GM18502 (cell line): Measurements from ENCODE around the gene CCDC185.

Experiments used
- ATAC-seq: cut with Tn5 transposase; IDR thresholded peaks from one replicate; pipeline ENCODE4 v1.9.1; 2021; ENCODE audit warnings: mild to moderate bottlenecking; ENCODE audit not compliant: unreplicated experiment, poor library complexity

CCDC185 gene

DNA sequence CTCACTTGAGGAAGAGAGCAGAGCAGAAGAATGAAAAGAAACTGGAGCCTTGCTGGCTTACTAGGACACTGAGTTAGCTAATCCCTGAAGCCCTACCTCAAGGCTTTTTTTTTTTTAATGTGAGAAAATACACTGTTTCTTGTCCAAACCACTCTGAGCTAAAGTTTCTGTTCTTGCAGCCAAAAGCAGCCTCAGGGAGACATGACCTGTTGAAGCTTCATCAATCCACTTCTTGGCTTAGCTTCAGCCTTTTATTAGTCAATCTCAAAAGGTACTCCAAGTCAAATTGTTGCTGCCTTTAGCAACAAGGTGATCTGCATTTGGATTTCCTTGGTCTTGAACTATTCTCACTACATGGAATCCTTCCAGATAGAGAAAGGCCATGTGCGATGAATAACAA, 33.7 kb downstream of the CCDC185 start:
- no peak for ATAC-seq

DNA sequence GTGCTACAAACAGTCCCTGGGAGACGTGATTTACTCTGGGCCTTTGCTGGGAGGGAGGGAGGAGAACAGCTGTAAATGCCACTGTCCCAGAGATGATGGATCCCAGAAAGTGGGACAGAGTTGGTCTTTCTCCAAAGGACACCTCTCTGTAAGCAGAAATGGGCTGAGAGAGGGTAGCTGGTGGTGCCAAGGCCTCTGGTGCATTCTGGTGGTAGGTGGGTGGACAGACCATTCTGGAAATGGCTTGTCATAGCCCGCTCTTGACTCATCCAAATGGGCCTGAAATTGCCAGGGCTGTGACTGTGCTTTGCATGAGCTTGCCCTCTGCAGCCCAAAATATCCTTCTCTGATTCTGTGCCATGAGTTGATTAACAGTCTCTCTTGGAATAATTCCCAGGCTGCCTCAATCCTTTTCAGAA, 36.1 kb downstream of the CCDC185 start:
- no peak for ATAC-seq

DNA sequence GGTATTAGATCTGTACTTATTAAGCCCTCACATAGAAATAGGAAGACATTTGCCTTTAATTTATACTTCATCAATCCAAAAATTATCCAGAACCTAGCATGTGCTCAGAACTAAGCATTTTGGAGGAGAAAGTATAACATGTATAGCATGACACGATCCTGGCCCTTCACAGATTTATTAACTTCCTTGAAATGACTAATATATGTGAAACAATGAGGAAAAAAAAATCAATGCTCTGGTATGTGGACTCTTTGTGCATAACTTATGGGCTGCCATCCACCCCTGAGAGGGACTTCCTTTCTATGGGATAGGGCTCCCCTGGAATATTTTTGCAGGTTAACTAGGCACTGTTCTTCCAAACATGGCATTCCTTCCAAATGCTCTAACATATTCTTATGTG, 36.6 kb downstream of the CCDC185 start:
- no peak for ATAC-seq

DNA sequence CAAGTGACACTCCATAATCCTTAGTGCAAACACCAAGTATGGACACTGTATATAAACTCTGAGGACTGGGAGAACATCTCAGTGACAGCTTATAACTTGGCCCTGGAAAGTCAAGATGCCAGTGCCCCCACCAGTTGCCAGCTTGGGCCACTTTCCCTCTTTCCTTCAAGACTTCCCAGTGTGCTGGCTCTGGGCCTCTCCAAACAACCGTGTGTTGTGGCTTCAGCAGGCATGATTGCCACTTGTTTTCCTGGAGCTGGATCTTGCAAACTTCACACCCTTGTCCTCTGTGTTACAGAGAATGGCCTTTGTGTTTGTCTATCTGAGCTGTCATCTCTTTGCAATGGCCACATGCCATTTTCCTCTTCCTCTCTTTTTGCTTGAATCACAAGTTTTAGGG, 37.0 kb downstream of the CCDC185 start:
- ATAC-seq: no peak

DNA sequence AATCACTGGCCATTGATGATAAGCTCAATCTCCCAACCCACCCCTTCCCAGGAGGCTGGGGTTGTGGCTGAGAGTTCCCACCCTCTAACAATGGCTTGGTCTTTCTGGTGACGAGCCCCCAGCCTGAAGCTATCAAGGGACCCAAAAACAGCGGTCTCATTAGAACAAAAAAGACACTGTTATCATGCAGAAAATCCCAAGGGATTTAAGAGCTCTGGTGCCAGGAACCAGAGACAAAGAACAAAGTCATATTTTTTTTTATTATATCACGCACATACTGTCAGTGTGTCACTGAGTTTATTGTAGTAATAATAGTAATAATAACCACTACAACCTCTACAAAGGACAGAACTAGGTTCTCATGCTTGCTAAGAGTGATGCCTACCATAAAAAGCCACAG, 43.9 kb downstream of the CCDC185 start:
- ATAC-seq: no peak

DNA sequence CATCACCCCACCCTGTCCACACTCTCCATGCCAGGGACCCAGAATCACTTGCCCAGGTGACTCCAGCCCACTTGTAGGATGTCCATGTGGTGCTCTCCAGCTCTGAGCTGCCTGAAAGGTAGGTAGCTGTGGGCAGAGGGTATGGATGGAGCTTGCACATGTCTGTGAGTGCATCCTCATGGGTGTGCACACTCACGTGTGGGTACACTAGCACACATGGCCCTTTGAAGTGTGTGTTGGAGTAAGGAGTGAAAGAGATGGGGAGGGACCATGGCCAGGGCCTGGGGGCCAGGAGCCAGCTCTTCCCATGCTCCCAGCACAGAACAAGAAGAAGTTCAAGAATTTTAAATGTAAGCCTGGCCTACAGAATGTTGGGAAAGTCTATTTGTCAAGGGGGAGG, 50.2 kb downstream of the CCDC185 start:
- ATAC-seq: no peak

DNA sequence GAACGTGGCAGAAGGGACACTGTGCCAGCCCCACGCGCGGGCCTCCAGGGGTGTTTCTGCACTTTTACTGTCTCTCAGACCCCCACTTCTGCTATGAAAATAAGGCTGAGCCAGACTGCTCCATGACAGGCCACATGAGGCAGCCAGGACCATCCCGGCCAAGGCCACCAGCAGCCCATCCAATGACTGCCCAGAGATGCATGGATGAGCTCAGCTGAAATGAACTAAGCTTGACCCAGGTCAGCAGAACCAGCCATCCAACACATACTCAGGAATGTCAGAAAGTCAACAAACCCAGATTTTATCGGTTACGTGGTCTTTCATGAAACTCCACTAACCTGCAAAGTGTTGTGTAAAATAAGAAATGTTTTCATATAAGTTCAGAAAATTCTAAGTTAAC, 51.2 kb downstream of the CCDC185 start:
- no peak for ATAC-seq
